Mucosa of descending colon (tissue), 3 donors: Measurements from ENCODE around the gene PCNA. TPM values are rescaled to one million over a fixed set of nuclear protein-coding genes. Genes with fewer than 3 reads are reported as not detected.
A peak's percentile ranks its signal among the peaks of the same experiment; 100 is the strongest.

ENCODE experiments used
- ATAC-seq: fragments of 200-7000 bp; cut with Tn5 transposase; one replicate; pipeline ENCODE4 v1.9.1; 2020; ENCODE audit warnings: mild to moderate bottlenecking, moderate library complexity
- DNase-seq, 3 donors: peaks; one replicate each; pipeline ENCODE4 v3.0.0-alpha.2; 2020
- H3K36me3 ChIP-seq: fragments of 200-600 bp; one replicate; pipeline ENCODE4 v1.8.0; 2021; ENCODE audit warnings: low read depth, mild to moderate bottlenecking
- H3K4me1 ChIP-seq: fragments of 200-600 bp; one replicate; pipeline ENCODE4 v1.8.0; 2021; ENCODE audit warnings: low read depth, mild to moderate bottlenecking
- H3K4me3 ChIP-seq: fragments of 200-600 bp; one replicate; pipeline ENCODE4 v1.8.0; 2021; ENCODE audit warnings: mild to moderate bottlenecking
- H3K9me3 ChIP-seq: fragments of 200-600 bp; one replicate; pipeline ENCODE4 v1.8.0; 2021; ENCODE audit warnings: mild to moderate bottlenecking
- intact Hi-C, 2 donors: fragments of 100-400 bp; cut with DNase I in 1 of 2; cut with micrococcal nuclease in 1 of 2; formaldehyde crosslinking; loops; one replicate each; pipeline versions ENCODE4 v1.11.0 to v1.11.1; 2022; cut with DNase I, micrococcal nuclease
- total RNA-seq, 3 donors: library from RNA; stranded (reverse); fragmentation: NEBNext Ultra II Directional in 2 of 3; extraction: Animal tissue kit (Norgen Biotek cat#: 25700) in 2 of 3; gene quantifications; one replicate each; pipeline versions ENCODE4 v1.2.1 to v1.2.4, GENCODE V29; 2021 to 2023
- TF ChIP-seq, protein P1 (sequence below): fragments of 200-600 bp; IDR thresholded peaks from one replicate; pipeline ENCODE4 v1.8.0; 2022; ENCODE audit warnings: antibody characterized with exemption, mild to moderate bottlenecking
- donor health status: DM: no; HTN: no; CAD: no; lungs with moderate emphysema.
- donor health status: DM: no; HTN: no; CAD: no.
- donor health status: DM: no; HTN: yes; CAD: no.

PCNA gene
- total RNA-seq, 3 donors from 2014 or later, result 43.4 to 91.1 (median 48.7) TPM

DNA sequence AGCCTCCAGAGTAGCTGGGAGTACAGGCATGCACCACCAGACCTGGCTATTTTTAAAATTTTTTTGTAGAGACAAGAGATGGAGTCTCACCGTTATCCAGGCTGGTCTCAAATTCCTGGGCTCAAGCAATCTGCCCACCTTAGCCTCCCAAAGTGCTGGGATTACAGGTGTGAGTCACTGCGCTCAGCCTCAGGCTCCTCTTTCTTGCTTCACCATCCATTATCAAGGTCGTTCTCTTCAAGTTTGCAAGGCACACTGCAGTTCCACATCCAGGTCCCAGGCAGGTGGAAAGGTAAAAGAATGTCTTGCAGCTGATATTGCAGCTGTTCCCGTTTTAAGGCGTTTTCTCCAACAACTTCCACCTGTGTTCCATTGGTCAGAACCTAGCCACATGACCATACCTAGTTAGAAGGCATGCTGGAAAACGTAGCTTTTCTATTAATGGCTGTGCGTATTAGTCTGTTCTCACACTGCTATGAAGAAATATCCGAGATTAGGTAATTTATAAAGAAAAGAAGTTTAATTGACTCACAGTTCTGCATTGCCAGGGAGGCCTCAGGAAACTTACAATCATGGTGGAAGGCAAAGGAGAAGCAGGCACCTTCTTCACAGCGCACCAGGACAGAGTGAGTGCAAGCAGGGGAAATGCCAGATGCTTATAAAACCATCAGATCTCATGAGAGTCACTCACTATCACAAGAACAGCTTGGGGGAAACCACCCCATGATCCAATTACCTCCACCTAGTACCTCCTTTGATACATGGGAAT lies 51.7 kb downstream of the PCNA start:
- TF ChIP-seq, protein P1, sequence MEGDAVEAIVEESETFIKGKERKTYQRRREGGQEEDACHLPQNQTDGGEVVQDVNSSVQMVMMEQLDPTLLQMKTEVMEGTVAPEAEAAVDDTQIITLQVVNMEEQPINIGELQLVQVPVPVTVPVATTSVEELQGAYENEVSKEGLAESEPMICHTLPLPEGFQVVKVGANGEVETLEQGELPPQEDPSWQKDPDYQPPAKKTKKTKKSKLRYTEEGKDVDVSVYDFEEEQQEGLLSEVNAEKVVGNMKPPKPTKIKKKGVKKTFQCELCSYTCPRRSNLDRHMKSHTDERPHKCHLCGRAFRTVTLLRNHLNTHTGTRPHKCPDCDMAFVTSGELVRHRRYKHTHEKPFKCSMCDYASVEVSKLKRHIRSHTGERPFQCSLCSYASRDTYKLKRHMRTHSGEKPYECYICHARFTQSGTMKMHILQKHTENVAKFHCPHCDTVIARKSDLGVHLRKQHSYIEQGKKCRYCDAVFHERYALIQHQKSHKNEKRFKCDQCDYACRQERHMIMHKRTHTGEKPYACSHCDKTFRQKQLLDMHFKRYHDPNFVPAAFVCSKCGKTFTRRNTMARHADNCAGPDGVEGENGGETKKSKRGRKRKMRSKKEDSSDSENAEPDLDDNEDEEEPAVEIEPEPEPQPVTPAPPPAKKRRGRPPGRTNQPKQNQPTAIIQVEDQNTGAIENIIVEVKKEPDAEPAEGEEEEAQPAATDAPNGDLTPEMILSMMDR, result no peak
- intact Hi-C loops, result no loop called here
- Histone ChIP-seq H3K4me3 (no peak overlapping the region), H3K4me1 (peaks cover under 1% of the 10 kb centered on the region), H3K36me3 (no peaks in the 10 kb centered on the region), H3K9me3 (no peaks in the 10 kb centered on the region)
- ATAC-seq (no peak), DNase-seq (no peak)

DNA sequence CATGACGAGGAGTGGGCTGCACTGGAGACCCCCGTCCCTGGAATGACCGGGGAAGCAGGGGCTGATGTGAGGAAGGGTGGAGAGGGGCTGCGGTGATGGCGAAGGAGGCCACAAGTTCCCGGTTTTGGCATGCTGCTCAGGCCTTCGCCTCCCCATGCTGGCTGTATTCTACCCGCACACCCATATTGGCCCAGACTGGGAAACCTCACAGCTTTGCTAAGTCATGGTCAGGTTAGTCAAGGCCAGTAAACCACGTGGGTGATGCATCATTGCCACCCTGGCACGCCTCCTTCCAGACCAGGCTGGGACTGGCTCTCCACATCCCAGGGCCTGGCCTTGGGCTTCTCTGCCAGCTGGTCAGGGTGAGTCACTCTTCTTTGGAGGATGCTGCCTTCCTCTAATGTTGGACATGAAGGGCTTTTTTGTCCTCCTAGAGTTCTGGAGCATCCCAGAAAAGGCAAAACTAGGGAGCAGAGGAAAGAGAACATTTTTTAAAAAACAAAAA lies 53.8 kb downstream of the PCNA start:
- H3K9me3 ChIP-seq, result no peaks in the 10 kb centered on the region
- intact Hi-C loops, result no loop called here
- no peaks in the 10 kb centered on the region for H3K4me1 ChIP-seq
- TF ChIP-seq, protein P1, result no peak
- peak; percentile 88 for ATAC-seq
- H3K4me3 ChIP-seq, result no peak overlapping the region
- peak in 1 of 3 donors; percentile 72 for DNase-seq
- no peaks in the 10 kb centered on the region for H3K36me3 ChIP-seq

DNA sequence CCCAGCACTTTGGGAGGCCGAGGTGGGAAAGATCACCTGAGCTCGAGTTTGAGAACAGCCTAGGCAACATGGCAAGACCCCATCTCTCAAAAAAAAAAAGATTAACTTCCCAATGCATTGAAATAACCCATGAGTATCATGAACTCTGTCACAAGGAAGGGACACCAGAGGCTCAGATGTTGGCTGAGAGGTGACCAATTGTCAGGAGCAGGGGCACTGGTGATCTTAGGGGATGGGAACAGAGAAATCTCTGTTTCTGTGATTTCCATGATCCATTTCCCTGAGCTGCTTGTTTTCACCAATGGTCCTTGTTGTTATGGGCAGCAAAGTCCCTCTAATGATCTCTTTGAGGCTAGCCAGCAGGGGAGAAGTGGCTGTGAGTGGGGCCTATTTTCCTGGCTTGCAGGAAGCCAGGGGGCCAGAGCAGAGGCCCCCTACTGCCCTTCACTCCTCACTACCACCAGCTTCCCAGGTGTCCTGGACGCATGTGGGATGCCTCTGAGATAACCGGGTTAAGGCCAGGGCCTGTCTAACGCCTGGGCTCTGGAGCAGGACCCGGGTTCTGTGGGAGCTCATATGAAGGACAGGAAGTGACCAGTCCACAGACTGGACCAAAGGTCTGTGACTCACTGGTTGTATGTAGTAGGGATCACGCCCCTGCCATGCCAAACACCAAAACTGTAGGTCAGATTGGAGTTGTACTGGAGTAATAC lies 54.4 kb downstream of the PCNA start:
- Histone ChIP-seq H3K4me1 (no peaks in the 10 kb centered on the region), H3K4me3 (no peak overlapping the region), H3K36me3 (no peaks in the 10 kb centered on the region), H3K9me3 (no peaks in the 10 kb centered on the region)
- intact Hi-C loops, result no loop called here
- TF ChIP-seq, protein P1, result no peak
- DNase-seq (no peak), ATAC-seq (peak; percentile 58)

Other genes with a start within 250 kb of the PCNA start
- gene SLC23A2, start 118.4 kb downstream of the PCNA start, total RNA-seq, result 10 to 100 TPM in 1 of 3 donors, 1 to 10 TPM in 2; 9.1 to 15.4 (median 9.4) TPM
- gene TMEM230, start 6.9 kb downstream of the PCNA start, total RNA-seq, result 10 to 100 TPM; 66.2 to 76.2 (median 67.7) TPM
- gene CDS2, start 7.0 kb upstream of the PCNA start, total RNA-seq, result 10 to 100 TPM; 37.9 to 59.5 (median 39.6) TPM
- not detected for gene PROKR2, start 197.0 kb upstream of the PCNA start, total RNA-seq